GM12891 (cell line): ENCODE data around the gene SRSF12.
A peak's percentile ranks its signal among the peaks of the same experiment; 100 is the strongest.
"Not testable (repeated sequence)": the region's sequence is repeated elsewhere in the genome, so short reads cannot be mapped to it uniquely, and the experiment has no call there.

ENCODE experiments used
- DNase-seq: peaks from one replicate; pipeline ENCODE4 v3.0.0; 2011; ENCODE audit warnings: low spot score; ENCODE audit not compliant: insufficient read length
- FAIRE-seq: peaks from 2 replicates; lab custom pipeline; 2011; peaks lifted over from hg19 to GRCh38; lab: Jason Lieb, UNC
- PAX5 ChIP-seq: IDR thresholded peaks from 2 replicates; pipeline ENCODE4 v1.6.1; 2011; ENCODE audit warnings: low read length, moderate library complexity, mild to moderate bottlenecking; ENCODE audit not compliant: insufficient read depth, severe bottlenecking
- POLR2A ChIP-seq: IDR thresholded peaks from 2 replicates; pipeline ENCODE4 v1.6.1; 2011; ENCODE audit warnings: low read depth, low read length, control low read depth
- POLR2AphosphoS5 ChIP-seq: IDR thresholded peaks from 2 replicates; pipeline ENCODE4 v1.6.1; 2011; ENCODE audit warnings: low read depth, low read length, control low read depth
- POU2F2 ChIP-seq: IDR thresholded peaks from 2 replicates; pipeline ENCODE4 v1.6.1; 2011; ENCODE audit warnings: low read depth, mild to moderate bottlenecking, control low read depth, low read length, moderate library complexity
- SPI1 ChIP-seq: IDR thresholded peaks from 2 replicates; pipeline ENCODE4 v1.6.1; 2011; ENCODE audit warnings: low read depth, low read length, control low read depth
- TAF1 ChIP-seq: IDR thresholded peaks from 2 replicates; pipeline ENCODE4 v1.6.1; 2011; ENCODE audit warnings: low read depth, low read length, control low read depth

Gene SRSF12

DNA sequence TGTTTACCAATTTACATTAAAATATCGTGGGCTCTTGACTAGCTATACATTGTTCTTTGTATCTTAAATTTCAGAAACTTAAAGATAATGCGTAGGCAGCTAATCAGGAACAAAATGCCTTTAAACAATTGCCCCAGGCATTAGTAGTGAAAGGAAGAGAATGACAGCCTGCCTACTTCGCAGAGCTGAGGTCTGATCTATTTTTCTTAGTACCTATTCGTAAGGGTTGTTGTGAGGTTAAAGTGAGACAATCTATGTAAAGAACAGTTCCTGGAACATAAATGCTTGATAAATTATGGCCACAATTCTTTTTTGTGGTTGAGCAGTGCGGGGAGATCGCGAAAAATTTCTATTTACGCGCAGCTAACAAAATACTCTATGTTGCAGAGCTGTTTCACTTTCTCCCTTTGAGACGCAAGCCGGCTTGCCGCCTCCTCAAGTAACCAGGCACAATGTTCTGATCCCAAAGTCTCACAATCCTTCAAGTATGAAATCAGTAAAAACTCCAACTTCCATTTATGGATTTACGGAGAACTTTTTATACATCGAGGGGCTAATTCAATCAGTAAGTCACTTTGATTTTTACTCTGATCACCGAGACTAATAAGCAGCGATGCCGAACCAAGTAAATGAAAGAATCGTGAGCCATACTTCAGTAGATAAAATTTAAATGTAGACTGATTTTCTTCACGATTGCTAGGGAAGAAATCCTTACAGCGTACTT, 38.2 kb downstream of the SRSF12 start:
- DNase-seq (no peak), FAIRE-seq (peak; percentile 69)
- TF ChIP-seq POU2F2, result no peak
- no peak for TF ChIP-seq SPI1
- TF ChIP-seq TAF1, result no peak
- no peak for TF ChIP-seq POLR2AphosphoS5
- TF ChIP-seq PAX5, result no peak
- no peak for TF ChIP-seq POLR2A

DNA sequence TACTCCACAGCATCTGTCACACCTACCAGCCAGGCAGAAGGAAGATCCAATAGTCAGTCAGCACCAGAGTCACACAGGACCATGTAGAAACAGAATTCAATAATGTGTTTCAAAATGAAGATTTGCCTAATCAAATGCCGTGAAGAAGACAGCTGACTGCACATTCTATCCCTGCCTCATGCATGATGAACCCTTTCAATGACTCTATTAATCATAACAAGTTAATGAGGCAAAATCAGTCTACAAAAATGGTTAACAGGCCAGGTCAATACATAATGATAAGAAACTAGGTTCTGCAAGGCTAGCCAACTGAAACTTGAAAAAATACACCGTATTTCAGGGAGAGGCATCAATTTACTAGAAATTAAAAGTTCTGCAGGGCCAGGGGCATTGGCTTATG, 44.0 kb downstream of the SRSF12 start:
- TF ChIP-seq POU2F2 (no peak), TAF1 (no peak)
- DNase-seq (no peak), FAIRE-seq (peak; percentile 23)

DNA sequence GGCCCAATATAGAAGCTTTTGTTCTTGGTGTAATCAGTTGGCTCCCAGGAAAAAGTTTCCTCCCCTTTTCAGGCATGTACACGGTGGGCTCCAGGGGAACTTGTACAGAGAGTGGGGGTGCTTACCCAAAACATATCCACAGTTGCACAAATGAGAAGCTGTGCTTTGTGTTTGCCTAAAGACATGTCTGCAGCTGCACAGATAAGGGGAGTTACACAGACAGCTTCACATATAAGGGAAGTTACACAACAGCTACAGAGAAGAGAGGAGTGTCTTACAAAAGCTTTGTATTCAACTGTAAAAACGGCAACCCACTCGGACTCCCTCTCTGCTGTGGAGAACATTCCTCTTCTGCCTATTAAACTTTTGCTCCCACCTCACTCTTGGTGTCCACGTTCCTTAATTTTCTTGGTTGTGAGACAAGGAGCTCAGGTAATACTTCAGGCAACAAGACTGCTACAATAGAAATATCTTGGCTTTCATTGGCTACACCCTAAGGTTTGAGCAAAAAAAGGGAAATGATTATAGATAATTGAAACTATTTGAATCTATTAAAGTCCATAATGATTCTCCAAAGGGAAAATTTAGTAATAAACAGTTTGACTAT, 44.8 kb downstream of the SRSF12 start:
- DNase-seq, result no peak

DNA sequence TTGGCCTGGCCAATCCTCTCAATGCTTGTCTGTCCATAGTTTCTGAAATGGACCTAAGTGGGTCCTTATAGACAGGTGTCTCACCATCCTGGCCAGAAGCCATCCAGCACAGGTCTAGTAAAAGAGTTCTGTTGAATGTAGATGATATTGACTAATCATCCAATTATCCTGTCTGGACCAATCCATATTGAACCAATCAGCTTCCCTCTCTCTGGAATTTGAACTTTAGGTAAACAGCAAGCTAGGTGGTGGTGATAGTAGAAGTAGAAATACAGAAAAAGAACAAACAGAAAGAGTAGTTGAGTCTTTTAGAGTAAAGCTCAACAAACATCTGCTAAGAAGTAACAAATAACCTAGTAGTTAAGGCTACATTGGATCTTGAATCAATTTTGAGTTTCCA, 46.8 kb downstream of the SRSF12 start:
- TF ChIP-seq POLR2A (no peak), PAX5 (no peak), TAF1 (no peak), SPI1 (no peak), POLR2AphosphoS5 (no peak), POU2F2 (no peak)
- FAIRE-seq, result no peak

More for the DNA sequence above, 44.8 kb downstream of the SRSF12 start:
- no peak for TF ChIP-seq POU2F2
- TF ChIP-seq POLR2AphosphoS5, result no peak
- no peak for TF ChIP-seq PAX5
- FAIRE-seq, result peak; percentile 81

DNA sequence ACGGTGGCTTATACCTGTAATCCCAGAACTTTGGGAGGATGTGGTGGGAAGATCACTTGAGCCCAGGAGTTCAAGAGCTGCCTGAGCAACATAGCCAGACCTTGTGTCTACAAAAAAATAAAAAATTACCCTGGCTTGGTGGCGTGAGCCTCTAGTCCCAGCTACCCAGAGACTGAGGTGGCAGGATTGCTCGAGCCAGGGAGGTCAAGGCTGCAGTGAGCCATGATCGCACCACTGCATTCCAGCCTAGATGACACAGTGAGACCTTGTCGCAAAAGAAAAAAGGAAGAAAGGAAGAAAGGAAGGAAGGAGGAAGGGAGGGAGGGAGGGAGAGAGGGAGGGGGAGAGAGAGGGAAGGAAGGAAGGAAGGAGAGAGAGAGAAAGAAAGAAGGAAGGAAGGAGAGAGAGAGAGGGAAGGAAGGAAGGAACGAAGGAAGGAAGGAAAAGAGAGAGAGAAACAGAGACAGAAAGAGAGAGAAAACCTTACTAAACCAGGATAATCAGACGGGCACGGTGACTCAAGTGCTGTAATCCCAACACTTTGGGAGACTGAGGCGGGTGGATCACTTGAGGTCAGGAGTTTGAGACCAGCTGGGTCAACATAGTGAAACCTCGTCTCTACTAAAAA, 48.2 kb downstream of the SRSF12 start:
- FAIRE-seq (no peak), DNase-seq (no peak)
- TF ChIP-seq POU2F2, result no peak
- TF ChIP-seq PAX5, result no peak
- TF ChIP-seq POLR2A, result no peak
- no peak for TF ChIP-seq TAF1
- TF ChIP-seq SPI1, result no peak
- no peak for TF ChIP-seq POLR2AphosphoS5

More for the DNA sequence above, 46.8 kb downstream of the SRSF12 start:
- no peak for DNase-seq

DNA sequence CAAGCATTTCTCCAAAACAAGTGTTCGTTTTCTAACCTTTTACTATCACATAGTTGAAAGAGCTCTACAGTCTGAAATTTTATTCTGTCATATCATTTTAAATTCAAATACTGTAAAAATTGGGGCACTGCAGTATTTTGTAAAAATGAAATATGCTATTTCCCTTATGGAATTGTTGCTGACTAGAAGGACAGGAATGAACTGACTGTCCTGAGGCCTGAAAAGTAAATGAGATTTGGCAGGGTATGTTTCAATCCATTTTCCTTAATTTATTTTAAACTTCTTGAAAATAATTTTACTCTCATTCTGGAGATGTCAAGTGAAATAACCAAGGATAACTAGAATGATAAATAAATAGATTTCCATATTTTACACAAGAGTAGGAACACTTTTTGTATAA, 49.2 kb downstream of the SRSF12 start:
- no peak for TF ChIP-seq POLR2A
- no peak for TF ChIP-seq POLR2AphosphoS5
- TF ChIP-seq PAX5, result no peak
- TF ChIP-seq SPI1, result no peak
- no peak for TF ChIP-seq POU2F2
- TF ChIP-seq TAF1, result no peak
- FAIRE-seq (no peak), DNase-seq (no peak)

DNA sequence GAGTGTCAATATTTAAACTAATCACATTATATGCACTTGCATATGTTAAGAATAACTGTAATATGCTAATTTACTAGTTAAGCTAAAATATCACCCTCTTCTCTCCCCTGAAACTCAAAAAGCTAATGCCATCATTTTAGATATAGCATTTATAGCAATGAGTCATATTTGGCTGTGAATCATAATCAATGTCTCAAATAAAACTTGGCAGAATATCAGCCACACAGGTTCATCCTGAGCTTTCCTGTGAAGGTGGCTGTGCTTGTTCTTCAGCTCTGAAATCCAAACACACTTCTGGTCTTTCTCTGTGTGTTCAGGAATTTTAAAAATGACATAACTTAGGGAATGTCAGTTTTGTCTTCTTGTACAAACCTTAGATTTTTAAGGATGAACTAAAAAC, 50.1 kb downstream of the SRSF12 start:
- DNase-seq (no peak), FAIRE-seq (no peak)
- no peak for TF ChIP-seq PAX5
- TF ChIP-seq POU2F2, result no peak
- no peak for TF ChIP-seq TAF1
- no peak for TF ChIP-seq POLR2A
- no peak for TF ChIP-seq POLR2AphosphoS5
- no peak for TF ChIP-seq SPI1

DNA sequence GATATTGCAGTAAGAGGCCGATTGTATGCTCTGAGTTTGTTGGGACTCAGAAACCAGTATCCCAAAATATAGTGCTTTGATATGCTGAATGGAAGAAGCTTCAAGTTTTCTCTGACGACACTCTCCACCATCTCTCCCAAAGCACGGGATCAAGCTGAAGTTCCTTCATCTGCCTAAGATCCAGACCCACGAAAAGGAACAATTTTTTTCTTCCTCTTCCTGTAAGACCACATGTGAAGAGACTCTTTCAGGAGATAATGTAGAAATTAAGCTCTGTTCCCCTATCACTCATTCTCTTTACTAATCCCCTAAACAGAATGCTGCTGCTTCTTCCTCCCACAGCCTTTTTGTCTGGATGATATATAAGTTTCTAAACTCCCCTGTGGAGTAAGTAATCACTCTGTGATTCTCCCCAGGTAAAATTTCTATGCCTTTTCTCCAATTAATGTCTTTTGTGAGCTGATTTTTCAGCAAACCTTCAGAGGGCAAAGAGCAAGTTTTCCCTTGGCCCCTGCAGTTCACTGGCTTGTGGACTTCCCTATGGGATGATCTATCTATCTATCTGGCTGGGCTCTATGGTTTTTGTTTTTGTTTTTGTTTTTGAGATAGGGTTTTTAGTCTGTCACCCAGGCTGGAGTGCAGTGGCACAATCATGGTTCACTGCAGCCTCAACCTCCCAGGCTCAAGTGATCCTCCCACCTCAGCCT, 50.8 kb downstream of the SRSF12 start:
- no peak for DNase-seq
- FAIRE-seq, result no peak
- TF ChIP-seq POU2F2 (no peak), PAX5 (no peak), TAF1 (no peak), SPI1 (no peak), POLR2A (no peak), POLR2AphosphoS5 (no peak)

DNA sequence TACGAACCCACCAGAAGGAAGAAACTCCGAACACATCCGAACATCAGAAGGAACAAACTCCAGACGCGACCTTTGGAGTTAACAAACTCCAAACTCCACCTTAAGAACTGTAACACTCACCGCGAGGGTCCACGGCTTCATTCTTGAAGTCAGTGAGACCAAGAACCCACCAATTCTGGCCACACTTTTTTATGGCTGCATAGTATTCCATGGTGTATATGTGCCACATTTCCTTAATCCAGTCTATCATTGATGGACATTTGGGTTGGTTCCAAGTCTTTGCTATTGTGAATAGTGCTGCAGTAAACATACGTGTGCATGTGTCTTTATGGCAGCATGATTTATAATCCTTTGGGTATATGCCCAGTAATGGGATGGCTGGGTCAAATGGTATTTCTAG, 51.8 kb downstream of the SRSF12 start:
- DNase-seq, FAIRE-seq: not testable (repeated sequence)

DNA sequence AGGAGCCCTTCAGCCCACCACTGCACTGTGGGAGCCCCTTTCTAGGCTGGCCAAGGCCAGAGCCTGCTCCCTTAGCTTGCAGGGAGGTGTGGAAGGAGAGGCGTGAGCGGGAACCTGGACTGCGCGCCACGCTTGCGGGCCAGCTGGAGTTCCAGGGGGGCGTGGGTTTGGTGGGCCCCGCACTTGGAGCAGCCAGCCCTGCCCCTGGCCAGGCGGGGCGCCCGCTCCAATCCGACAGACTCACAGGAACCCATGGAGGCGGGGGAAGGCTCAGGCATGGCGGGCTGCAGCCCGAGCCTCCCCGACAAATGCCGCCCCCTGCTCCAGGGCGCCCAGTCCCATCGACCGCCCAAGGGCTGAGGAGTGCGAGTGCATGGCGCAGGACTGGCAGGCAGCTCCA, 52.9 kb downstream of the SRSF12 start:
- DNase-seq, result not testable (repeated sequence)

More for the DNA sequence above, 52.9 kb downstream of the SRSF12 start:
- FAIRE-seq, result not testable (repeated sequence)
